GM12878 (cell line): ENCODE measurements around the gene ELL.

Experiments
- ATF7 ChIP-seq: fragments of 450-650 bp; IDR thresholded peaks from 2 replicates; pipeline ENCODE4 v1.6.1; 2016; ENCODE audit warnings: low read depth, mild to moderate bottlenecking
- CEBPB ChIP-seq, 2 experiments: fragments of 150-350 bp in 1 of 2; IDR thresholded peaks; 2 replicates each; pipeline ENCODE4 v1.6.1; 2012 to 2014; ENCODE audit warnings: low read depth in 2 of 2, low read length in 2 of 2, borderline replicate concordance in 1 of 2, inconsistent platforms in 1 of 2
- DPF2 ChIP-seq: fragments of 450-650 bp; IDR thresholded peaks from 2 replicates; pipeline ENCODE4 v1.6.1; 2017; ENCODE audit warnings: mild to moderate bottlenecking
- MEF2A ChIP-seq: IDR thresholded peaks from 2 replicates; pipeline ENCODE4 v1.6.1; 2011; ENCODE audit warnings: low read depth, mild to moderate bottlenecking, low read length, moderate library complexity; ENCODE audit not compliant: insufficient read depth
- MXI1 ChIP-seq: fragments of 150-350 bp; IDR thresholded peaks from 2 replicates; pipeline ENCODE4 v1.6.1; 2011; ENCODE audit warnings: low read depth, mild to moderate bottlenecking, inconsistent platforms, low read length, improper control_type of control experiment
- MYC ChIP-seq: IDR thresholded peaks from 2 replicates; pipeline ENCODE4 v1.6.1; 2011; ENCODE audit warnings: mild to moderate bottlenecking, low read length, moderate library complexity, inconsistent platforms; ENCODE audit not compliant: insufficient read depth, insufficient replicate concordance, insufficient read length, severe bottlenecking
- RFX5 ChIP-seq: IDR thresholded peaks from 2 replicates; pipeline ENCODE4 v1.6.1; 2011; ENCODE audit warnings: low read depth, low read length, improper control_type of control experiment
- SMAD1 ChIP-seq: fragments of 450-650 bp; IDR thresholded peaks from 2 replicates; pipeline ENCODE4 v1.6.1; 2018; ENCODE audit warnings: mild to moderate bottlenecking, low read depth; ENCODE audit not compliant: partially characterized antibody
- SMARCA5 ChIP-seq: fragments of 450-650 bp; IDR thresholded peaks from 2 replicates; pipeline ENCODE4 v1.6.1; 2017; ENCODE audit warnings: mild to moderate bottlenecking
- YY1 ChIP-seq: IDR thresholded peaks from 2 replicates; pipeline ENCODE4 v1.6.1; 2011; ENCODE audit warnings: low read depth, mild to moderate bottlenecking, low read length
- ZNF274 ChIP-seq: IDR thresholded peaks from one replicate; pipeline ENCODE4 v1.8.0; 2011; ENCODE audit not compliant: insufficient read length, insufficient read depth
- TF ChIP-seq, protein P1 (sequence below), 3 experiments: IDR thresholded peaks in 2 of 3; conservative IDR thresholded peaks in 1 of 3; 2 replicates each; pipeline ENCODE4 v1.5.1; 2011; ENCODE audit warnings: low read depth in 3 of 3, low read length in 3 of 3, mild to moderate bottlenecking in 3 of 3, control low read depth in 2 of 3, moderate library complexity in 2 of 3, inconsistent platforms in 1 of 3, mixed read lengths in 1 of 3; ENCODE audit not compliant: control insufficient read depth in 2 of 3, insufficient read depth in 1 of 3; ENCODE audit errors: extremely low read depth in 1 of 3

DNA sequence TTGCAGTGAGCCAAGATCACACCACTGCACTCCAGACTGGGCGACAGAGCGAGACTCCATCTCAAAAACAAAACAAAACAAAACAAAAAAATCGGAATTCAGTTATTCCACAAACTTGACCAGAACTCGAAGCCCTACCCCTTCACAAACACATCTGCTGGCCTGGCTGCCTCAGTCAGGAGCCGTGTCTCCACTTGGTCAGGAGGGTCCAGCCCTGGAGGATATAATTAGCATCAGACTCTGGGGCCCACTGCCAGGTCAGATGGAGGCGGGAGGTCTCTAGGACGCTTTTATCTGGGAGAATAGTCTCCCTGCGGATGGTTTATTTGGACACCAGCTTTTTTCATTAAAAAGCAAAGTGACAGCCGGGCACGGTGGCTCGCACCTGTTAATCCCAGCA, 8.0 kb downstream of the ELL start:
- TF ChIP-seq, protein P1, sequence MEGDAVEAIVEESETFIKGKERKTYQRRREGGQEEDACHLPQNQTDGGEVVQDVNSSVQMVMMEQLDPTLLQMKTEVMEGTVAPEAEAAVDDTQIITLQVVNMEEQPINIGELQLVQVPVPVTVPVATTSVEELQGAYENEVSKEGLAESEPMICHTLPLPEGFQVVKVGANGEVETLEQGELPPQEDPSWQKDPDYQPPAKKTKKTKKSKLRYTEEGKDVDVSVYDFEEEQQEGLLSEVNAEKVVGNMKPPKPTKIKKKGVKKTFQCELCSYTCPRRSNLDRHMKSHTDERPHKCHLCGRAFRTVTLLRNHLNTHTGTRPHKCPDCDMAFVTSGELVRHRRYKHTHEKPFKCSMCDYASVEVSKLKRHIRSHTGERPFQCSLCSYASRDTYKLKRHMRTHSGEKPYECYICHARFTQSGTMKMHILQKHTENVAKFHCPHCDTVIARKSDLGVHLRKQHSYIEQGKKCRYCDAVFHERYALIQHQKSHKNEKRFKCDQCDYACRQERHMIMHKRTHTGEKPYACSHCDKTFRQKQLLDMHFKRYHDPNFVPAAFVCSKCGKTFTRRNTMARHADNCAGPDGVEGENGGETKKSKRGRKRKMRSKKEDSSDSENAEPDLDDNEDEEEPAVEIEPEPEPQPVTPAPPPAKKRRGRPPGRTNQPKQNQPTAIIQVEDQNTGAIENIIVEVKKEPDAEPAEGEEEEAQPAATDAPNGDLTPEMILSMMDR (IDR thresholded peaks at IDR 0.05 in 2 of 3, conservative IDR thresholded peaks at IDR 0.05 in 1 of 3; ENCODE audit: control insufficient read depth in 2 of 3, extremely low read depth in 1 of 3, insufficient read depth in 1 of 3, low read depth in 3 of 3, low read length in 3 of 3), result no peak
- TF ChIP-seq DPF2 (no peak), CEBPB (IDR thresholded peaks at IDR 0.05; ENCODE audit: borderline replicate concordance in 1 of 2, low read depth in 2 of 2, low read length in 2 of 2) (no peak), MYC (no peak), MXI1 (no peak), YY1 (no peak), SMAD1 (no peak), ZNF274 (no peak), SMARCA5 (no peak), RFX5 (no peak), MEF2A (no peak), ATF7 (no peak)
